AG09309 (cell line): ENCODE results near the gene DYRK3.
A peak's percentile ranks its signal among the peaks of the same experiment; 100 is the strongest.

ENCODE experiments used
- DNase-seq: peaks from one replicate; pipeline ENCODE4 v3.0.0-alpha.2; 2010; ENCODE audit warnings: low read depth
- H3K4me3 ChIP-seq: 2 replicates; pipeline ENCODE4 v1.5.1; 2011; ENCODE audit warnings: mild to moderate bottlenecking, low read depth, low read length, moderate library complexity; ENCODE audit not compliant: control insufficient read depth
- TF ChIP-seq, protein P1 (sequence below): IDR thresholded peaks from 2 replicates; pipeline ENCODE4 v1.5.1; 2011; ENCODE audit warnings: mild to moderate bottlenecking, low read depth, low read length, inconsistent platforms; ENCODE audit not compliant: insufficient read depth, control insufficient read depth; ENCODE audit errors: missing control alignments

The DYRK3 gene

DNA sequence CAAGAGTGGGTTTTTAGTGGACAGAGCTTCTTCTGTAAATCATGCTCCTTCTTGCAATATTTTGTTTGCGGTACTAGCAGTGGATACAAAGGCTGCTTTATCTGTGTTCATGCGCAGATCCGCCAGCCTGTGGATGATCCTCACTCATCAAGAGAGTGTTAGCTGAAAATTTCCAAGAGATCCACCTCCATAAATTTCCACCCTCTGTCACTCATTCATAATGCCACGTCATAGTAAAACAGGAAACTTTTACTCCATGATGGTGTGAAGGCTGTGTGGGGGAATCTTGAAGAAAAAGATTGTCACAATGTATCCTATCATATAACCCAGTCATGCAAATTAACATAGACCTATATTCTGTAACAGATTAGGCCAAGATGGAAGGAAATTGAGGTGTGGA lies 44.9 kb downstream of the DYRK3 start:
- DNase-seq: no peak
- H3K4me3 ChIP-seq: no peak overlapping the region
- TF ChIP-seq, protein P1, sequence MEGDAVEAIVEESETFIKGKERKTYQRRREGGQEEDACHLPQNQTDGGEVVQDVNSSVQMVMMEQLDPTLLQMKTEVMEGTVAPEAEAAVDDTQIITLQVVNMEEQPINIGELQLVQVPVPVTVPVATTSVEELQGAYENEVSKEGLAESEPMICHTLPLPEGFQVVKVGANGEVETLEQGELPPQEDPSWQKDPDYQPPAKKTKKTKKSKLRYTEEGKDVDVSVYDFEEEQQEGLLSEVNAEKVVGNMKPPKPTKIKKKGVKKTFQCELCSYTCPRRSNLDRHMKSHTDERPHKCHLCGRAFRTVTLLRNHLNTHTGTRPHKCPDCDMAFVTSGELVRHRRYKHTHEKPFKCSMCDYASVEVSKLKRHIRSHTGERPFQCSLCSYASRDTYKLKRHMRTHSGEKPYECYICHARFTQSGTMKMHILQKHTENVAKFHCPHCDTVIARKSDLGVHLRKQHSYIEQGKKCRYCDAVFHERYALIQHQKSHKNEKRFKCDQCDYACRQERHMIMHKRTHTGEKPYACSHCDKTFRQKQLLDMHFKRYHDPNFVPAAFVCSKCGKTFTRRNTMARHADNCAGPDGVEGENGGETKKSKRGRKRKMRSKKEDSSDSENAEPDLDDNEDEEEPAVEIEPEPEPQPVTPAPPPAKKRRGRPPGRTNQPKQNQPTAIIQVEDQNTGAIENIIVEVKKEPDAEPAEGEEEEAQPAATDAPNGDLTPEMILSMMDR: no peak

DNA sequence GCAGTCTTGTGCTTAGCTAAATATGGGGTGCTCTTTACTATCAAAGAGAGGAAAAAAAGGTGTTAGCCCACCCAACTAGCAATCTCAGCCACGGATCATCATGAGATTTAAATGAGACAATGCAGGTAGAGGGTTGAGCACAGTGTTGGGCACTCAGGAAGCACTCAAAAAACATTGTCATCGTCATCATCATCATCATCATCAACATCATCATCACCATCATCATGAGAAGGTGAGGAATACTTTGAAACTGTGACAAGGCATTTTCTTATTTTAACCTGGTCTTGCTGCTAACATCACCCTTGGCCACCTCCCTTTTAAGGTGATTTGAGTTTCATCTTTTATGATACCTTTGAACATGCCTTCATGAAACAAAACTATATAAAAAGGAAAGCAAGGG lies 46.0 kb downstream of the DYRK3 start:
- DNase-seq: no peak
- no peak overlapping the region for H3K4me3 ChIP-seq
- TF ChIP-seq, protein P1: no peak

DNA sequence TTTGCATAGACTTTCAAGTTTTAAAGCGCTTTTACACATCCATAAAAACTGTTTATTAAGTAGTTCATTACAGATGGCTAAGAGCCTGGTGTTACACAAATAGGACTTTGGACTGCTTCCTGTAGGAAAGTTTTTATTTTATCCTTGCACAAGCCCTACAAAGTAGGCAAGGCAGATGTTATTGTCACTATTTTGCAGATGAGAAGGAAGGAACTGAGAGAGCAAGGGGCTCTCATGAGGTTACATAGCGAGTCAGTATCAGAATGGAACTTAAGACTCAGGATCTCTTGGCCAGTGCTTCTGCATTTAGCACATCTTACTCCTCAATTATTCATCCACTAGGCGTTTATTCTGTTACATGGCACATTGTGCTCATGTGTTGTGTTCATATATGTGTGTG lies 46.8 kb downstream of the DYRK3 start:
- H3K4me3 ChIP-seq: no peak overlapping the region
- TF ChIP-seq, protein P1: no peak
- DNase-seq: no peak

DNA sequence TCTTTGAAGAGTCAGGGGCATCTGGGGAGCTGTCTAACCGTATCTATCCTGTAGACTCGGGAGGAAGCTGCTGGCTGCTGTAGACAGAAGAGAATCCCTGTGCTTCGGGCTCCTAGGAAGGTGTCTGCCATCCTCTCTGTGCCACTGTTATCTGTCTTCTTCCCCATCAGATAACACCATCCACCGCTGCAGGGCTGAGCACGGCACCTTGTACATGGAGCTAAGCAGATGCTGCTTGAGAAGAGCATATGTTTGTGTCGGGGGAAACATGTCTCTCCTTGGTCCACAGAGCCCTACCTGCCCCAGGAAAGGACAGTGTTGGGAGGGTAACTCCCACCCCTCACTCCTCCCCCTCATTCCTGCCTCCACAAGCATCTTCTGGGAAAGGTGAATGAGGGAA lies 48.0 kb downstream of the DYRK3 start:
- DNase-seq: no peak
- no peak overlapping the region for H3K4me3 ChIP-seq
- TF ChIP-seq, protein P1: no peak

DNA sequence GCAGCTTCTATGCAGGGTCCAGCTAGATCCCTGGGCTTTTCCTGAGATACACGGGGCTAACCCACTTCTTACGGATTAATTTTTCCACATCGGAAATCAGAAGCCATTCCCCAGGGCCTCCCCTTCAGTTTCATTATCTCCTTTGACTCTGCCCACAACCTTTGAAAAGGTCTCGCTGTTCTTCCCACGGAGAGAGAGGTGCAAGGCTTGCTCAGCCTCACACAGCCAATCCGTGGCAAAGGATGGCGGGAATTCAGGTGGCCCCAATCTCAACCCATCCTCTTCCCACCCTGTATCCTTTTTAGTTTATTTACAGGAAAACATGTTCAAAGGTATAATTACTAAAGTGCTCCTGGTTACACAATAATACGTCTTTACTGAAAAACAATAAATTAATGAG lies 48.7 kb downstream of the DYRK3 start:
- DNase-seq: no peak
- TF ChIP-seq, protein P1: no peak
- no peak overlapping the region; the same call in none of the 2 replicates for H3K4me3 ChIP-seq

DNA sequence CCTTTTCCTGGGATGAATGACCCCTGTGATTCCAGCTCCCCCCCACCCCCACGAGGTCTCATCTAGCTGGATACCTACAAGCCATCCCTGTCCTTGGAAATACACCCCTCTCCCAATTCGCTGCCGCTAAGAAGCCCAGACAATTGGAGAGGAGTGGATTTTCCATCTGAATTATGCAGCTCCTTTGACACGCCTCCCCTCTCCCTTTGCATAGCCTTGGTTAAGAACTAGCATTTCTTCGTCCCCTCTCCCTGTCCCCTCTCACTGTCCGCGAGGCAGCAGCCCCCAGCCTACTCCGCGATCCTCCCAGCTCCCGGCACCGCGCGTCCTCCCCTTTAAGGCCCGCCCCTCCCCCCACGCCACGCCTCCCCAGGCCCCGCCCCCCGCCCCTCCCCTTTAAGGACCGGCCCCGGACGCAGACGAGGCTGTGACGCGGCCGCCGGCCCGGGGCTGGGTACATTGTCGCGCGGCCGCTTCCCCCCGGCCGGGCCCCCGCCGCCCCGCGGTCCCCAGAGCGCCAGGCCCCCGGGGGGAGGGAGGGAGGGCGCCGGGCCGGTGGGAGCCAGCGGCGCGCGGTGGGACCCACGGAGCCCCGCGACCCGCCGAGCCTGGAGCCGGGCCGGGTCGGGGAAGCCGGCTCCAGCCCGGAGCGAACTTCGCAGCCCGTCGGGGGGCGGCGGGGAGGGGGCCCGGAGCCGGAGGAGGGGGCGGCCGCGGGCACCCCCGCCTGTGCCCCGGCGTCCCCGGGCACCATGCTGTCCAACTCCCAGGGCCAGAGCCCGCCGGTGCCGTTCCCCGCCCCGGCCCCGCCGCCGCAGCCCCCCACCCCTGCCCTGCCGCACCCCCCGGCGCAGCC lies 49.4 kb downstream of the DYRK3 start, which contains the start of gene MAPKAPK2:
TSS of gene MAPKAPK2 (plus strand) at position 428 of the 856 bp plus-strand sequence. CDS start at position 753, 325 bp downstream.
- DNase-seq: no peak
- TF ChIP-seq, protein P1: no peak

DNA sequence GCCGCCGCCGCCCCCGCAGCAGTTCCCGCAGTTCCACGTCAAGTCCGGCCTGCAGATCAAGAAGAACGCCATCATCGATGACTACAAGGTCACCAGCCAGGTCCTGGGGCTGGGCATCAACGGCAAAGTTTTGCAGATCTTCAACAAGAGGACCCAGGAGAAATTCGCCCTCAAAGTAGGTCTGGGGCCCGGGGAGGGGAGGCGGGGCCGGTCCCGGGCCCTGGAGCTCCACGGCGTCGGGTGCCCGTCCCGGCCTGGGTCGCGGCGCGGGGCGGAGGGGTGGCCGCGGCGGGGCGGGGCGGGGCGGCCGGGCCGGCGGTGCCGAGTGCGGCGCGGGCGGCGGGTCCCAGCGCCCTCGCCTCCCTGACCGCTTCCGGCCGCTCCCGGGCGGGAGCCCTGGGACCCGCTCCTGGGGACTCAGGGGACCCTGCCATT lies 50.0 kb downstream of the DYRK3 start:
- peak overlapping the region; percentile 94 for H3K4me3 ChIP-seq
- TF ChIP-seq, protein P1: no peak
- no peak for DNase-seq

More for the DNA sequence above, 49.4 kb downstream of the DYRK3 start, which contains the start of gene MAPKAPK2:
- H3K4me3 ChIP-seq: peak within 1 kb of the TSS; percentile 94
